Measurements from ENCODE around the gene CRY2.

DNA sequence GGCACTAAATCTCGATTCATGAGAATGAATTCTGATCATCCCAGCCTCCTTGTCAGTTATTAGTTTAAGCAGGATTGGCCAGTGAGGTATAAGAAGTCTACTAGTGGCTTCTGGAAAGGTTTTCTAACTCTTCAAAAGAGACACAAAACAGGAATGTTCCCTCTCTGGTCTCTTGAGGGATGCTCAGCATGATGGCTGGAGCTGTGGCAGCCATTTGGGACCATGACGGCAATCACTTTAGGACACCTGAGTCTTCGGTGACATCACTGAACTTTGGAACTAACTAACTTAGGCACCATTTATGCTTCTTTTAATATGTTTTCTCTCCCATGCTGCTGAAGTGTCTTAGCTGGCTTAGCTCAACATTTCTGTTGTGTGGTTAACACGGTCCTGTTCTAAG is 20.2 kb upstream of the CRY2 start:
- TF ChIP-seq POLR2A (IDR thresholded peaks at IDR 0.05), result no peak
- TF ChIP-seq, protein P1, sequence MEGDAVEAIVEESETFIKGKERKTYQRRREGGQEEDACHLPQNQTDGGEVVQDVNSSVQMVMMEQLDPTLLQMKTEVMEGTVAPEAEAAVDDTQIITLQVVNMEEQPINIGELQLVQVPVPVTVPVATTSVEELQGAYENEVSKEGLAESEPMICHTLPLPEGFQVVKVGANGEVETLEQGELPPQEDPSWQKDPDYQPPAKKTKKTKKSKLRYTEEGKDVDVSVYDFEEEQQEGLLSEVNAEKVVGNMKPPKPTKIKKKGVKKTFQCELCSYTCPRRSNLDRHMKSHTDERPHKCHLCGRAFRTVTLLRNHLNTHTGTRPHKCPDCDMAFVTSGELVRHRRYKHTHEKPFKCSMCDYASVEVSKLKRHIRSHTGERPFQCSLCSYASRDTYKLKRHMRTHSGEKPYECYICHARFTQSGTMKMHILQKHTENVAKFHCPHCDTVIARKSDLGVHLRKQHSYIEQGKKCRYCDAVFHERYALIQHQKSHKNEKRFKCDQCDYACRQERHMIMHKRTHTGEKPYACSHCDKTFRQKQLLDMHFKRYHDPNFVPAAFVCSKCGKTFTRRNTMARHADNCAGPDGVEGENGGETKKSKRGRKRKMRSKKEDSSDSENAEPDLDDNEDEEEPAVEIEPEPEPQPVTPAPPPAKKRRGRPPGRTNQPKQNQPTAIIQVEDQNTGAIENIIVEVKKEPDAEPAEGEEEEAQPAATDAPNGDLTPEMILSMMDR (IDR thresholded peaks at IDR 0.05), result no peak
